Measurements from ENCODE around the gene MRC2.
"Not testable (repeated sequence)": the region's sequence is repeated elsewhere in the genome, so short reads cannot be mapped to it uniquely, and the experiment has no call there.

Gene MRC2

DNA sequence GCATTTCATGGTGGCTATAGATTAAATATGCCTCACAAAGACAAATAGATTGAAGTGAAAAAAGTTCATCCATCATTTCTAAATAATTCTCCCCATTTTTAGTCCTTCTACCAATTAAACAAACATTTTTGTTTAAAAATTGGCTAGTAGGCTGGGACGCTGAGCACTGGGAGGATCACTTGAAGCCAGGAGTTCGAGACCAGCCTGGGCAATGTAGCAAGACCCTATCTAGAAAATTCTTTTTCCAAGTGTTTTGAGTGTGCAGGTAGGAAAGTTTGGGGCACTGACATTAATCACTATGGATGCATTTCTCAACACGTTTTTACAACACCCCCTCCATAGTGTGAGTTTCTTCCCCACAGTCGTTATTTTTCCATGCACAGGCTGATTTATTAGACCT is 56.7 kb downstream of the MRC2 start:
- no peak for DNase-seq

DNA sequence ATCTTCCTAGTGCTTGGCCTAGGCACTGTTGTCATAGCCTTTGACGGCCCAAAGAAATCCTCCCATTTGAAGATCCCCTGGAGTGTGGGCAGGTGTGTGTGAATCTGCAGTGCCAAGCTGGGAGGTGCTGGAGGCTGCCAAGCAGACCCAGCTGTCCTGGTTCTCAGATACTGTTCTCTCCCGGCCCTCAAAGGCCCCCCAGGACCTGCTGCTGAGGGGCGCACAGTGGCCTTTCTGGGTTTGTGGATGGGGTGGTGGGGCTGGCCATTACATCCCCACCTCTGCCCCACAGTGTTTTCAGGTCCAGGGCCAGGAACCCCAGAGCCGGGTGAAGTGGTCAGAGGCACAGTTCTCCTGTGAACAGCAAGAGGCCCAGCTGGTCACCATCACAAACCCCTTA is 60.5 kb downstream of the MRC2 start:
- no peak for DNase-seq

DNA sequence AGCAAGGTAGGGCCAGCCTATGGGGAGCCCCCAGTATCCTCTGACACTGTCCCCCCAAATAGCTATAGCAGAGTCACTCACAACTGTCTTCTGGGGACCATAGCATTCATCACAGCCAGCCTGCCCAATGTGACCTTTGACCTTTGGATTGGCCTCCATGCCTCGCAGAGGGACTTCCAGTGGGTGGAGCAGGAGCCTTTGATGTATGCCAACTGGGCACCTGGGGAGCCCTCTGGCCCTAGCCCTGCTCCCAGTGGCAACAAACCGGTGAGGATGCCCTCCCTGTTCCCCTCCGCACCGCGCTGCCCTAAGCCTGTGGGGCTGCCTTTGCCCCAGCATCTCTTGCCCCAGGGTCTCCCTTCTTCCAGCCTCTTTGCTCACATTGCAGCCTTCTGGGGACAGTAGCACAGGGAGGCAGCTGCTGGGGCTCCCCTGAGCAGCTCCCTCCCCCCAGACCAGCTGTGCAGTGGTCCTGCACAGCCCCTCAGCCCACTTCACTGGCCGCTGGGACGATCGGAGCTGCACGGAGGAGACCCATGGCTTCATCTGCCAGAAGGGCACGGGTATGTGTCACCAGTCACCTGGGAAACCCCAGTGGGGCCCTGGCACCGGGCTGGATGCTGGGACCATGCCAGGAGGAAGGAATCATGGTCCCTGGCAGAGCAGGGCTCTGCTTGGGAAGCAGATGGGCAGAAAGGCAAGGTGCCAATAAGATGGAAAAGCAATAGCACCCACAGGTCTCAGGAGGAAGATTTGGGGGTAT is 61.1 kb downstream of the MRC2 start:
- DNase-seq: no peak

GRCh38 chr17:62689441-62690167 is 62.1 kb downstream of the MRC2 start:
- no peak for DNase-seq

- no peak for DNase-seq
These were observed 62.9 kb downstream of the MRC2 start for GRCh38 chr17:62690168-62690897.

GRCh38 chr17:62691589-62691915 is 64.1 kb downstream of the MRC2 start:
- DNase-seq: not testable (repeated sequence)

DNA sequence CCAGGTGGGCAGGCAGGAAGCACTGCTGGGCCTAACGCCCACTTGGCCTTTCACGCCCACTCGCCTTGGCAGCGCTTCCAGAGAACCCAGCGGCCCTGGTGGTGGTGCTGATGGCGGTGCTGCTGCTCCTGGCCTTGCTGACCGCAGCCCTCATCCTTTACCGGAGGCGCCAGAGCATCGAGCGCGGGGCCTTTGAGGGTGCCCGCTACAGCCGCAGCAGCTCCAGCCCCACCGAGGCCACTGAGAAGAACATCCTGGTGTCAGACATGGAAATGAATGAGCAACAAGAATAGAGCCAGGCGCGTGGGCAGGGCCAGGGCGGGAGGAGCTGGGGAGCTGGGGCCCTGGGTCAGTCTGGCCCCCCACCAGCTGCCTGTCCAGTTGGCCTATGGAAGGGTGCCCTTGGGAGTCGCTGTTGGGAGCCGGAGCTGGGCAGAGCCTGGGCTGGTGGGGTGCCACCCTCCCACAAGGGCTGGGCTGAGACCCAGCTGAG is 64.7 kb downstream of the MRC2 start:
- DNase-seq: no peak

DNA sequence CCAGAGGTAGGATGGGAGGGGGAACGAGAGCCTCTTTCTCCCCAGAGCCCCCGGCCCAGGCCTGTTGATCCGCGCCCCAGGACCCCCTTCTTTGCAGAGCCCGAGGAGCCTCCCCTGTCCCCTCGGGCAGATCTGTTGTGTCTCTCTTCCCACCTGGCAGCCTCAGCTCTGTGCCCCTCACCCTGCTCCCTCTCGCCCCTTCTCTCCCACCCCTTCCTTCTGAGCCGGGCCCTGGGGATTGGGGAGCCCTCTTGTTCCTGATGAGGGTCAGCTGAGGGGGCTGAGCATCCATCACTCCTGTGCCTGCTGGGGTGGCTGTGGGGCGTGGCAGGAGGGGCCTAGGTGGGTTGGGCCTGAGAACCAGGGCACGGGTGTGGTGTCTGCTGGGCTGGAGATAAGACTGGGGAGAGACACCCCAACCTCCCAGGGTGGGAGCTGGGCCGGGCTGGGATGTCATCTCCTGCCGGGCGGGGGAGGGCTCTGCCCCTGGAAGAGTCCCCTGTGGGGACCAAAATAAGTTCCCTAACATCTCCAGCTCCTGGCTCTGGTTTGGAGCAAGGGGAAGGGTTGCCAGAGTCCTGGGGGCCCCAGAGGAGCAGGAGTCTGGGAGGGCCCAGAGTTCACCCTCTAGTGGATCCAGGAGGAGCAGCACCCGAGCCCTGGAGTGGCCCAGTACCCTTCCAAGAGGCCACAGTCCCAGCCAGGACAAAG is 65.4 kb downstream of the MRC2 start:
- DNase-seq: no peak

GRCh38 chr17:62693616-62694409 is 66.3 kb downstream of the MRC2 start:
- DNase-seq: no peak

GRCh38 chr17:62695093-62695738 is 67.7 kb downstream of the MRC2 start:
- DNase-seq: not testable (repeated sequence)

- no peak for DNase-seq
These were observed 68.8 kb downstream of the MRC2 start for GRCh38 chr17:62696256-62696655.

GRCh38 chr17:62696726-62697490 is 69.4 kb downstream of the MRC2 start:
- DNase-seq: no peak

DNA sequence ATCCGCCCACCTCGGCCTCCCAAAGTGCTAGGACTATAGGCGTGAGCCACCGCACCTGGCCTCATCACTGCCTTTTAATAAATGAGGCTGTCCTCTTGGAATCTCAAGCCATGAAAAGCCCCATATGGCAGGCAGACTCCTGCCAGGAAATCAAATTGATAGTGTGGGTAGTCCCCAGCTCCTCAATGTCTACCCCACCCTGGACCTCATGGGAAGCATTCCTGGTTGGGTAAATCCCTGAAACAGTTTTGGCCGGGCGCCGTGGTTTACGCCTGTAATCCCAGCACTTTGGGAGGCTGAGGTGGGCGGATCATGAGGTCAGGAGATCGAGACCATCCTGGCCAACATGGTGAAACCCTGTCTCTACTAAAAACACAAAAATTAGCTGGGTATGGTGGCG is 71.0 kb downstream of the MRC2 start:
- not testable (repeated sequence) for DNase-seq

GRCh38 chr17:62700964-62701705 is 73.7 kb downstream of the MRC2 start:
- no peak for DNase-seq

DNA sequence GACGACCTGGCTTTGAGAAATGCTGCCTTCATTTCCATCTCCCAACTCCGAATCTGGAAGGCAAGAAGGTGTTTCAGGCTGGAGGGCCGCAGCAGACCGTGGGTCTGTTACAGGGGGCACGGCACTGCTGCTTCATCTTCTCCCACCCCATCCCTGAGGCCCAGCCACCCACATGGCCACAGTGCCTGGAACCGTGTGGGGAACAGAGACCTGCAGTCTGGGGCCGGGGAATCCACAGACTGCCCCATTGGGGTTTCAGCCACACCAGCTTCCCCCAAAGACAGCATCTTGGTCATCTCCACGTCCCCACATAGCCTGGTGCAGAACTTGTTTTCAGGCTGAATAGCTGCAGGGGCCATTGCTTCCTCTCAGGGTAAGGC is 74.2 kb downstream of the MRC2 start:
- DNase-seq: no peak

DNA sequence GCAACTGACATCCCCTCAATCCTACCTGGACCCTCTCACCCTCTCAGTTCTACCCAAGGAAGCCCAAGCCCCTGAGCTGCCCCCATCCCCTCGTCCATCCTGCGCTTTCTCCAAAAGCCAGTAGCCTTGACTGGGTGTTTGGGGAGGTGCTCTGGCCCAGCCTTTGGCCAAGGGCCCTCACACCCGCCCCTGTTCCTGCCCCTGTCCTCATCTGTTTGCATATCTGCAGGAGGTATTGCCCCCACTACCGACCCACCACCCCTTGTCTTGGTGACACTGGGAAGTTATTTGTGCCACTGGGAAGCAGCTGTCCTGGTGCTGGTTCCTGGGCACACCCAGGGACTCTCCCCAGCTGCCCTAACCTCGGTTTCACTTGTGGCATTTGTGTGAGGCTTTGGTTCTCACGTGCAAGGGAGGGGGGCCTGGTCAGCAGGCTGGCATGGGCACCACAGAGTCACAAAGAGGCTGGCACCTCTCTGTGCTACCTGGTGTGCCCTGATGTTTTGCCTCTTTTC is 75.3 kb downstream of the MRC2 start:
- DNase-seq: no peak

DNA sequence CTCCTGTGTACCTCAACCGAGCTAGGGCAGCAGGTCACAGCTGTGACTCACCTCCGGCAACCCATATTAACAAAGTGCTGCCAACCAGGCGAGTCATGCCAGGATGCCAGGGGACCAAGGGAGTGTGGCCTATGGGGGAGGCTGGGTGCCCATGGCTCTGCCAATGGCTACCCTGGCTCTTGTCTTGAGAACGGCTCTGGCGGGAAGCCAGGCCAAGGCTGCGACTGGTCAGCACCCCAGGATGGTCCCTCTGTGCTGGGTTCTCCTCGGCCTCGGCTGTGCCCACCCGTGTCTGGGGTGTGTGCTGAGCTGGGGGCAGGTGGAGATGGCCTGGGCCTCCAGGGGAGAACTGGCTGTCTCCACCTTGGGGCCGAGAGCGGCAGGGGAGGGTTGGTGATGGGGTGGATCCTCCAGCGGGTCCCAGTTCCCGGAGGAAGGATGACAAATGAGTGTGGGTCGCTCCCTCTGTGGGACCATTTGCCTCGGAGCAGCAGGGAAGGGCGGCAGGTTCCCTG is 75.8 kb downstream of the MRC2 start:
- no peak for DNase-seq

DNA sequence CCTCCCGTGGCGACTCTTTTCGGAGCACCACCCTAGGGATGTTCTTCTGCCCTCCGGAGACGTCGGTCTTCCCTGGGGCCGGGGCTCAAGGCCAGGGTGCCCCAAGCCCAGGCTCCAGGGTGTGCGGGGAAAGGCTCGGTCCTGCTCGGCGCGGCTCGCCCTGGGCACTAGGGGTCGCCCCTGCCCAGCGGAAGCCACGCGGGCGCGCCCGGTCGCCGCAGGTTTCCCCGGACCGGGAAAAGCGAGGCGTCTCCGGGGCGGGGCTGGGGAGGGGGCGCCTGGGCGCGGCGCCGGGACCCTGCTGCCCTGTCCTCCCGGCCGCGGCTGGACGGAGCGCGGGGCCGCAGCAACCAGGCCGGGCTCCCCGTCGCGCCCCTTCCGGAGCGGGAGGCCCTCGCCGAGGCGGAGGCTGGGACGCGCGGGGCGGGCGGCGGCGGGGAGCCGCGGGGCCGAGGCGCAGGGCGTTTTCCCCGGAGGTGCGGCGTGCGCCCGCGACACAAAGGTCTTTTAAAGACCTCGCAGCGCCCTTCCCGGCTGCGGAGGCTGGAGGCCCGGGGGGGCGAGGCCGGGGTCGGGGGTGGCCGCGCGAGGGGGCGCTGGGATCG is 76.4 kb downstream of the MRC2 start:
- no peak for DNase-seq

GRCh38 chr17:62704381-62704971 is 77.0 kb downstream of the MRC2 start:
- no peak for DNase-seq
